GM18519 (cell line): ENCODE results near the gene CD8B2.
"Not testable (repeated sequence)": the region's sequence is repeated elsewhere in the genome, so short reads cannot be mapped to it uniquely, and the experiment has no call there.

ENCODE experiments used
- ATAC-seq: cut with Tn5 transposase; IDR thresholded peaks from one replicate; pipeline ENCODE4 v1.9.1; 2021; ENCODE audit warnings: mild to moderate bottlenecking, moderate library complexity; ENCODE audit not compliant: unreplicated experiment, low FRiP score

CD8B2 gene

GRCh38 chr2:106486551-106487385, at the start of gene CD8B2:
Gene CD8B2, plus strand, starts transcription at chr2:106487364. Its CDS starts 63 bp downstream, at chr2:106487427.
- ATAC-seq = not testable (repeated sequence)

DNA sequence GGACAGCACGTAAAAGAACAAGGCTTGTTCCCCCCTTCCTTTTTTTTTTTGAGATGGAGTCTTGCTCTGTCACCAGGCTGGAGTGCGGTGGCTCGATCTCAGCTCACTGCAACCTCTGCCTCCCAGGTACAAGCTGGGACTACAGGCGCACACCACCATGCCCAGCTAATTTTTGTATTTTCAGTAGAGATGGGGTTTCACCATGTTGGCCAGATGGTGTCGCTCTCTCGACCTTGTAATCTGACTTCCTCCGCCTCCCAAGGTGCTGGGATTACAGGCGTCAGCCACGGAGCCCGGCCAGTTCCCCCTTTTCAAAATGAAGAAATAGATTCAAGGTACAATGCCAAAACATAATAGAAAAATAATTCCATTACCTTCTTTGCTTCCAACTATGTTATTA, 25.3 kb upstream of the CD8B2 start:
- not testable (repeated sequence) for ATAC-seq

DNA sequence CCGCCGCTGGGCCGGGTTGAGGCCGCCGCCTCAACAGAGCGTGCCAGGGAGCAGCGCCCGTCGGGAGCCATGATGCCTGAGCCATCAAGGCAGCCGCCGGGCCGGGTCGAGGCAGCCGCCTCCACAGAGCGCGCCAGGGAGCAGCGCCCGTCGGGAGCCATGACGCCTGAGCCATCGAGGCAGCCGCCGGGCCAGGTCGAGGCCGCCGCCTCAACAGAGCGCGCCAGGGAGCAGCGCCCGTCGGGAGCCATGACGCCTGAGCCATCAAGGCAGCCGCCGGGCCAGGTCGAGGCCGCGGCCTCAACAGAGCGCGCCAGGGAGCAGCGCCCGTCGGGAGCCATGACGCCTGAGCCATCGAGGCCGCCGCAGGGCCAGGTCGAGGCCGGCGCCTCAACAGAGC, 19.6 kb upstream of the CD8B2 start:
- not testable (repeated sequence) for ATAC-seq

- ATAC-seq = not testable (repeated sequence)
Observed at GRCh38 chr2:106468107-106468506, 19.1 kb upstream of the CD8B2 start, which contains the start of gene RGPD3. Gene RGPD3, minus strand, starts transcription at chr2:106468413. Its CDS starts 125 bp downstream, at chr2:106468288.

GRCh38 chr2:106470658-106471057, 16.5 kb upstream of the CD8B2 start:
- ATAC-seq = not testable (repeated sequence)

DNA sequence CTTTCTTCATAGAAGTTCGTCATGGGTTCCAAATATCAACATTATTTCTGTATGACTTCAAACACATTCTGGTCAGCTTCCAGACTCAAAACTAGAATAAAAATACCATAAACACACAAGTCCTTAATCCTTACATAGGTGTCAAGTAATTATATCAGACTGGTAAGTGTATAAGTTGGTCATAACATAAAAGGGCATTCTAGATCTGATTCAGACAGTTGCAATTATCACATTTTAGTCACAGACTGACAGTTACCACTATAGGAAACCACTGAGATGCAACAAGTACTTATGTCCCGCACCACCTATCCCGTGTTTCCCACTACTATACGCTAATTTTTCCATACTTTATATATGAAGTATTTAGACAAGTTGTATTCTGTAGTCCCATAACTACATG, 9.5 kb upstream of the CD8B2 start:
- not testable (repeated sequence) for ATAC-seq

DNA sequence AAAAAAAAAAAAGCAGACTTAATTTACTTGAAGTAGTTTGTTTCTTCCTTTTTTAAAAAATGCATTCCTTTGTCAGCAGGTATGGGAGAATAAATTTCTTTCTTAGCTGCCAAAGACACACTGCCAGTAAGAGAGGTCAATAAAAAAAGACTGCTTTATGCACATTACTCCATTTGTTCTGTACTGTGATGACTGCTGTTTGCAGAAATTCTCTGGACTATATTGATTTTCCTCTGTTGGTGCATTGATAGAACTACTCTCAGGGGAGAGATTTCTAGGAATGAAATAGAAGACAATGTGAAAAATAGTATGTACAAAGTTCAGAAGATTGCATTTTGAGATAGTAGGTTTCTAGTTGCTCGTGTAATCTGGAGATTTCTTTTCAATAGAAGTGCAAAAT, 7.6 kb upstream of the CD8B2 start:
- ATAC-seq = not testable (repeated sequence)

GRCh38 chr2:106487386-106488191, 425 bp downstream of the CD8B2 start:
- ATAC-seq = not testable (repeated sequence)

GRCh38 chr2:106489701-106490100, 2.5 kb downstream of the CD8B2 start:
- ATAC-seq = not testable (repeated sequence)

GRCh38 chr2:106492399-106492798, 5.2 kb downstream of the CD8B2 start:
- ATAC-seq = not testable (repeated sequence)

DNA sequence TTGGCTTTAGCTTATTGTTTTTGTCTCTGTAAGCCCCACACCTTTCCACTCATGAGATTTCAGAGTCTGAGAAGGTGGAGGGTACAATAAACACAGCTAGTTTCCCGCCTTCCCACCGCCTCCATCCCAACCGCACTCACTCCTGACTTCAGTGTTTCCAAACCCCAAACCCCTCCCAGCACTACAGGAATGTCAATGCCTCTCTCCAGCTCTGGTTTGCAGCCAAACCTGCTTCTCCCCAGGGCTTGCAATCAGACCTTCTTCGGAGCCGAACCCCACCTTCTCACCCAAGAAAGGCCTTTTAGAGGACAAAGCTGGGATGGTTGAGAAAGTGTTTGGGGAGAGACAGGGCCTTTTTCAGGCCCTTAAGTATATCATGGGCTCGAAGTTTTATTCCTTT, 5.7 kb downstream of the CD8B2 start:
- ATAC-seq = not testable (repeated sequence)

DNA sequence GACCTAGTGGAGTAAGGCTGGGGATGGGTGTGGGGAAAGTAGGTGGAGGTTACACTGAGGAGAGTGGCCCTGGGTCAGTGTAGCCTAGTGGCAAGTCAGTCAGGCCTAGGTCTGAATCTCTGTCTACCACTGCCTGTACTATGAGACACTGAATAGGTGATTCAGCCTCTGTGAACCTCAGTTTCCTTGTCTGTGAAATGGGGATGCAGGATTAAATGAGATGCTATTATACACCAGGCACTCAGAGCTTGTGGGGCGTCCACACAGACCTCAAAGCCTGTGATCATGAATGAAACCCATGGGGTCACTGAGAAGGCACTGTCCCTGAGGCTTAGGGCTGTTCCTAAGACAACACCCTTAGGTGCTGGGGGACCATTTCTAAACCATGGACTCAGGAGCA, 11.4 kb downstream of the CD8B2 start:
- ATAC-seq = not testable (repeated sequence)

DNA sequence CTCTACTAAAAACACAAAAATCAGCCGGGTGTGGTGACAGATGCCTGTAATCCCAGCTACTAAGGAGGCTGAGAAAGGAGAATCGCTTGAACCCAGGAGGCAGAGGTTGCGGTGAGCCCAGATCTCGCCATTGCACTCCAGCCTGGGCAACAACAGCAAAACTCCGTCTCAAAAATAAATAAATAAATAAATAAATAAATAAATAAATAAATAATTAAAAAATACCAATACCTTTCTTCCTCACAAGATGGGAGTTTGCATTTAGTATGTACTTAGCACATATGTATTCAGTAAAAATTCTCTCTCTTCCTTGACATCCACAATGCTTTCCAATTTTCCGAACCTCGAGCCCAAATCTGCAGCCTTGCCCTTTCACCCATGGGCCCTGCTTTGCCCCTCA, 13.2 kb downstream of the CD8B2 start:
- ATAC-seq = not testable (repeated sequence)

GRCh38 chr2:106502351-106502750, 15.2 kb downstream of the CD8B2 start:
- ATAC-seq = not testable (repeated sequence)

DNA sequence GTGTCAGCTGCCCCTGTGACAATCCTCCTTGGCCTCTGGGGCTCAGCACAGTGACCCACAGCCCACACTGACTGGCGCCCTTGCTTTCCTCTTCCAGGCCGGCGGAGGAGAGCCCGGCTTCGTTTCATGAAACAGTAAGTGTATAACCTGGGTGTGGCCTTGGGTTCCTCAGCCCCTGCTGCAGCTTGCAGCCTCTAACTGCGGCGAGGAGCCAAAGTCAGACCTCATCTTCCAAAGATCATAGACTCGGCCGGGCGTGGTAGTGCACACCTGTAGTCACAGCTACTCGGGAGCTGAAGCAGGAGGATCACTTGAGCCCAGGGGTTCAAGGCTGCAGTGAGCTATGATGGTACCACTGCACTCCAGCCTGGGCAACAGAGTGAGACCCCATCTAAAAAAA, 17.0 kb downstream of the CD8B2 start:
- ATAC-seq = not testable (repeated sequence)

- ATAC-seq = not testable (repeated sequence)
Observed at GRCh38 chr2:106504787-106505186, 17.6 kb downstream of the CD8B2 start.

DNA sequence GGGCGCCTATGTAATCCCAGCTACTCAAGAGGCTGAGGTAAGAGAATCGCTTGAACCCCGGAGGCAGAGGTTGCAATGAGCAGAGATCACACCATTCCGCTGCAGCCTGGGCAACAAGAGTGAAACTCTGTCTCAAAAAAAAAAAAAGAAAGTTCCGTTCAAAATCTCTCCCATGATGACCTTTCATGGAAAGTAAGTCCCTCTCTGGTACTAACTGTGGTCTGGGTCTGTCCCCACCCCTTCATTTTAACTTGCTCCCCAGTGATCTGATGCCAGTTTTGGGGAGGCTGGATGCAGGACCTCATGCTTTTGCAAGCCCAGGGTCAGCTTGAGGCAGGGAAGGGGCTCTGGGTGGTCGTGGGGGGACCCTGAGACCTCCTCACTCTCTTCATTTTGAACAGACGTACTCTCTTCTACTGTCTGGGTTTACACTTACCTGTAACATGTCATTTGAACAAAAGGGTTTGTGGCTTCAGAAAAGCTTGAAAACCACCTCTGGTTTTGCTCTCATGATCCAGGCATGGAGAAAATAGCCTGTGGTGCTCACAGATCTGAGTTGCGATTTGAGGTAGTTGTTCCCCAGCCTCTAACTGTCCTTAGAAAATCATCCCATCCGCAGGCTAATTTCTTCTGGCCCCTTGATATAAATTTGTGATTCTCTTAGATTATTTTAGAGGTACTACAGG, 19.0 kb downstream of the CD8B2 start:
- ATAC-seq = not testable (repeated sequence)

GRCh38 chr2:106508660-106509373, 21.7 kb downstream of the CD8B2 start:
- not testable (repeated sequence) for ATAC-seq

DNA sequence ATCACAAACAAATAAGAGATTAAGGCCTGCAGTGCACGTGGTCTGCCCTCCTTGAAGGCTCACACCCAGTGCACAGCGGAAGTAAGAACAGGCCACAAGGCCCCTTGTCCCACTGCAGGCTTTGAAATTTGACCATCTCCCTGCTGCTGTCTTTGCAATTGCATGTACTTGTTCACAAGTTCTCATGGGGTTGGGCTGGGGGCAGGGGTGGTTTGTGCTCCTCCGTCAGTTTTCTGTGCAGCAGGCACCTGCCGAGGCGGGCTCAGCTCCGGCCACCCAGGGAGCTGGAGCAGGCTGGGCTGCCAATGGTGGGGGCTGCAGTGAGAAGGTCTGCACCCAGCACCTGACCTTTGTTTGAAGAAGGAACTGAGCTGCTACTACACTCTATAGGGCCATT, 22.2 kb downstream of the CD8B2 start:
- ATAC-seq = not testable (repeated sequence)

- ATAC-seq = not testable (repeated sequence)
Observed at GRCh38 chr2:106510791-106511190, 23.6 kb downstream of the CD8B2 start.
